ENCODE results near the gene ABCC8. TPM values are rescaled to one million over a fixed set of nuclear protein-coding genes. Genes with fewer than 3 reads are reported as not detected.

The ABCC8 gene
- polyA plus RNA-seq, 1 experiment: not detected

DNA sequence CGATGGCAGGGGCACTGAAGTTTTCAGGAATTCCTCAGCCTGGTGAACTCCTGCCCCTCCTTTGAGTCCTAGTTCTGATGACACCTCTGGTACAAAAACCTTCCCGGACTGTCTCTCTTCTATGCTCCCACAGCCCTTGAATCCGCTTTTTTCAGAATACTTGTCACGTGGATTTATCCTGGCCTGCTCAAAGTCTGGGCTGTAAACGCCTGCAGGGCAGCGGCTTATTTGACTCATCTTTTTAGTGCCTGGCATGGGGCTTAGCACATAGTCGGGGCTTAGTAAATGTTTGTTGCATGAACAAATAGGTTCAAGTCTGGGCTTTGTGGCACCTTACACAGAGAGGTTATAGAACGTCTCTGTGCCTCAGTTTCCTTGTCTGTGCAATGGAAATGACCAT lies 74.8 kb downstream of the ABCC8 start:
- Histone ChIP-seq H3K27ac (ENCODE audit: low read depth, low read length) (no peak overlapping the region), H3K27me3 (ENCODE audit: control insufficient read depth, insufficient read depth, low read length) (peaks cover 9% of the 10 kb centered on the region), H3K9me3 (ENCODE audit: control insufficient read depth, insufficient read depth, low read length) (no peaks in the 10 kb centered on the region; the same call in 1 of the 2 replicates), H3K4me3 (ENCODE audit: low read depth, low read length) (no peak overlapping the region)
- ChIA-PET POLR2A (no interaction called here), CTCF (interaction anchor here (0.6 kb wide), 1 partner anchor 152 kb away, joined by 3 read pairs; no protein-coding TSS in a partner anchor)
- DNase-seq (ENCODE audit: low read depth, low spot score): no peak
- TF ChIP-seq, protein P1, sequence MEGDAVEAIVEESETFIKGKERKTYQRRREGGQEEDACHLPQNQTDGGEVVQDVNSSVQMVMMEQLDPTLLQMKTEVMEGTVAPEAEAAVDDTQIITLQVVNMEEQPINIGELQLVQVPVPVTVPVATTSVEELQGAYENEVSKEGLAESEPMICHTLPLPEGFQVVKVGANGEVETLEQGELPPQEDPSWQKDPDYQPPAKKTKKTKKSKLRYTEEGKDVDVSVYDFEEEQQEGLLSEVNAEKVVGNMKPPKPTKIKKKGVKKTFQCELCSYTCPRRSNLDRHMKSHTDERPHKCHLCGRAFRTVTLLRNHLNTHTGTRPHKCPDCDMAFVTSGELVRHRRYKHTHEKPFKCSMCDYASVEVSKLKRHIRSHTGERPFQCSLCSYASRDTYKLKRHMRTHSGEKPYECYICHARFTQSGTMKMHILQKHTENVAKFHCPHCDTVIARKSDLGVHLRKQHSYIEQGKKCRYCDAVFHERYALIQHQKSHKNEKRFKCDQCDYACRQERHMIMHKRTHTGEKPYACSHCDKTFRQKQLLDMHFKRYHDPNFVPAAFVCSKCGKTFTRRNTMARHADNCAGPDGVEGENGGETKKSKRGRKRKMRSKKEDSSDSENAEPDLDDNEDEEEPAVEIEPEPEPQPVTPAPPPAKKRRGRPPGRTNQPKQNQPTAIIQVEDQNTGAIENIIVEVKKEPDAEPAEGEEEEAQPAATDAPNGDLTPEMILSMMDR (IDR thresholded peaks at IDR 0.05; ENCODE audit: low read depth, low read length): no peak

DNA sequence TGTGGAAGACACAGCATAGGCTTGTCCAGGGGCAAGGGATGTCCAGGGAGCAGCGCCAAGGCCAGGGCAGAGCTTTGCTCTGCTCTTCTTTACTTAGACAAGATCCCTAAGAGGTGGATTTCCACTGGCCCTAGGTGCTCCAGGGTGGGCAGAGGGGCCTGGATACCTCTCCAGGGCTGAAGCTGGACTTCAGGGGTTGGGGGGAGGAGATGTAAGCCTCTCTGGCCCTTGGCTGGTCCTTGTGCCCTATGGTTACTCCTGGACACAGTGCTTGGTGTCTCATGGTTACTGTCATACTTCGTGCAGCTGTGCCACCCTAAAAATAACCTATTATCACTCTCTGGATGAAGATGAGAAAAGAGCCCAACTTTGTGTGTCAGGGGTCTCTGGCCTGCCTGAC lies 75.3 kb downstream of the ABCC8 start:
- TF ChIP-seq, protein P1 (IDR thresholded peaks at IDR 0.05; ENCODE audit: low read depth, low read length): no peak
- H3K27me3 ChIP-seq (ENCODE audit: control insufficient read depth, insufficient read depth, low read length): peaks cover 9% of the 10 kb centered on the region
- ChIA-PET CTCF (interaction anchor here (0.6 kb wide), 1 partner anchor 151 kb away, joined by 3 read pairs; no protein-coding TSS in a partner anchor), POLR2A (no interaction called here)
- H3K4me3 ChIP-seq (ENCODE audit: low read depth, low read length): no peak overlapping the region
- H3K27ac ChIP-seq (ENCODE audit: low read depth, low read length): no peak overlapping the region
- H3K9me3 ChIP-seq (ENCODE audit: control insufficient read depth, insufficient read depth, low read length): no peaks in the 10 kb centered on the region; the same call in 1 of the 2 replicates
- no peak for DNase-seq (ENCODE audit: low read depth, low spot score)

DNA sequence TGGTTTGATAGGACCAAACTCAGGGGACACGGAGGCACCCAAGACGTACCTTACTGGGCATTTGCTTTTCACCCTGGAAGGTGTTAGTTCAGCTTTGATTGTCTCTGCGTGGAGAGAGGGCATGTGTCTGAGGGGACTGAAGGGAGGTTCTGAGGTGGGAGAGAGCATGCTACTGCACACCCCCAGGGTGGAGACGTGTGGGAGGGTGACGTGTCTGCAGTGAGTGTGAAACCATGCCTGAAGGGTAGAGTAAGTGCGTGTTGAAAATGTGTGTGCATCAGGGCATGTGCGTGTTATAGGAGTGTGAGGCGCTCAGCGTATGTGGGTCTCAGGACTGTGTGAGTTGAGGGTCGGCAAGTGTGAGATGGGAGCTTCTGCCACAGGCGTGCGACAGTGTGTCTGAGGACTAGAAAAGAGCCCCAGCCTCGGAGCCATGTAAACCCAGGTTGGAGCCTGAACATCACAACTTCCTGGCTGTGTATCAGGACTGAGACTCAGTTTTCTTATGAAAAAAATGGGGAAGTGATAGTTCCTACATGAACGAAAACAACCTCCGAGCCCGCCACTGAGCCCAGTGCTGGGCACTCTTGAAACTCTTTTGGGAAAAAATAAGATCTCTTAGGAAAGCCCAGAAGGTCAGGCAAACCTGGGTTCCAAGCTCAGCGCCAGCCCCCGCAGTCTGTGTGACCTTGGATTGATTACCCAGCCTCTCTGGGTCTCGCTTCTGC lies 76.4 kb downstream of the ABCC8 start:
- H3K9me3 ChIP-seq (ENCODE audit: control insufficient read depth, insufficient read depth, low read length): no peaks in the 10 kb centered on the region; the same call in 1 of the 2 replicates
- ChIA-PET CTCF (no interaction called here), POLR2A (no interaction called here)
- peaks cover 9% of the 10 kb centered on the region for H3K27me3 ChIP-seq (ENCODE audit: control insufficient read depth, insufficient read depth, low read length)
- DNase-seq (ENCODE audit: low read depth, low spot score): no peak
- H3K4me3 ChIP-seq (ENCODE audit: low read depth, low read length): no peak overlapping the region
- TF ChIP-seq, protein P1 (IDR thresholded peaks at IDR 0.05; ENCODE audit: low read depth, low read length): no peak
- H3K27ac ChIP-seq (ENCODE audit: low read depth, low read length): no peak overlapping the region

DNA sequence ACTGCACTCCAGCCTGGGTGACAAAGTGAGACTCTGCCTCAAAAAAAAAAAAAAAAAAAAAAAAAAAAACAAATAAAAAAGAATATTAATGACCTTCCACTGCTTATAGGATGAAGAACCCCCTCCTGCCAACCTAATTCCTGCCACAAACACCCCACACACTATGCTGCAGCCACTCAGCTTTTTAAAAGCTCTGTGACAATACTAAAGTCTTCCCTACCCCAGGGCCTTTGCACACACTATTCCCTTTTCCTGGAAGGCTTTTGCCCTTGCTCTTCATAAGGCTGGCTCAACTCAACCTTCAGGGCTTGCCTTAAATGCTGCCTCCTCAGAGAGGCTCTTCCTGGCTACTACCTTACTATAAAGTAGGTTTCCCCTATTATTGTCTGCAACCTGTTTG lies 77.4 kb downstream of the ABCC8 start:
- Histone ChIP-seq H3K9me3 (ENCODE audit: control insufficient read depth, insufficient read depth, low read length) (no peaks in the 10 kb centered on the region; the same call in 1 of the 2 replicates), H3K4me3 (ENCODE audit: low read depth, low read length) (no peak overlapping the region), H3K27ac (ENCODE audit: low read depth, low read length) (no peak overlapping the region), H3K27me3 (ENCODE audit: control insufficient read depth, insufficient read depth, low read length) (peaks cover 13% of the 10 kb centered on the region)
- TF ChIP-seq, protein P1 (IDR thresholded peaks at IDR 0.05; ENCODE audit: low read depth, low read length): no peak
- CTCF ChIA-PET: interaction anchor here (0.7 to 1.0 kb wide), 2 partner anchors 254 to 580 kb away, joined by 6 to 7 read pairs; no protein-coding TSS in a partner anchor
- POLR2A ChIA-PET: no interaction called here
- no peak for DNase-seq (ENCODE audit: low read depth, low spot score)

DNA sequence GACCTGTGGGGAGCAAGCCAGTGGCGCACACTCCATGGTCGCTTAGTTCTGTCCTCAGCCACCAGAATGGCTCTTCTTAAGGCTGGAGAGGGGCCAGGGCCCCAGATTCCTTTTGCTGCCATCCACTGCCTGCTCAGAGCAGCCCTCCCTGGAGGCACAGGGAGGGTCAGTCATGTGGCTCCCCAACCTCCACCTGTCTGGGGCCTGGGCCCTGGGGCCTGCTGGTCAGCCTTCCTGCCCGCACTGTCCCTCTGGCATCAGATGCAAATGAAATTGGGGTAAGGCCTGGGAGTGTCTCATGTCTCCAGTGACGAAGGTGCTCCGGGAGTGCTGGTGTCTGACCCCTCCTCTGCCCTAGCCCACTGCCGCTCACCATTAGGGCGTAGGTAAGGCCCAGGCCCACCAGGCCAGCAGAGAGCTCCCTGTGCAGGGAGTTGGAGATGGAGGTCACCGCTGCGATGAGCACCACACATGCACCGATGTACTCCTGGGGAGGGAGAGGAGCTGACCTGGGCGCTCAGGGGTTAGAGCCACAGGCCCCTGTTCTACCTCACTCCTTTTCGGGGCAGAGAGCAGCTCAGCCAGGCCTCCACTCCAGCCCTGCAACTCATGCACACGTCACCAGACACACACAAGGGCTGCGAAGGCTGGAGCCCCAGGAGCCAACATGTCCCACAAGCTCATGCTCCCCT lies 79.2 kb downstream of the ABCC8 start:
- TF ChIP-seq, protein P1 (IDR thresholded peaks at IDR 0.05; ENCODE audit: low read depth, low read length): no peak
- Histone ChIP-seq H3K27me3 (ENCODE audit: control insufficient read depth, insufficient read depth, low read length) (peaks cover 13% of the 10 kb centered on the region), H3K4me3 (ENCODE audit: low read depth, low read length) (no peak overlapping the region), H3K27ac (ENCODE audit: low read depth, low read length) (no peak overlapping the region), H3K9me3 (ENCODE audit: control insufficient read depth, insufficient read depth, low read length) (no peaks in the 10 kb centered on the region; the same call in 1 of the 2 replicates)
- ChIA-PET POLR2A (no interaction called here), CTCF (interaction anchor here (1.1 kb wide), 1 partner anchor 14 kb away, joined by 3 read pairs; no protein-coding TSS in a partner anchor)
- DNase-seq (ENCODE audit: low read depth, low spot score): no peak

All from AG04450 (cell line).